ENCODE measurements around the gene DYNC2I2.
"Not testable (repeated sequence)": the region's sequence is repeated elsewhere in the genome, so short reads cannot be mapped to it uniquely, and the experiment has no call there.

The DYNC2I2 gene

GRCh38 chr9:128656416-128657343 lies at the start of gene DYNC2I2:
Gene DYNC2I2 (minus strand): TSS chr9:128656847. CDS start chr9:128656726, 121 bp downstream.
- peak; percentile 98 for DNase-seq

GRCh38 chr9:128706045-128706444 lies 49.4 kb upstream of the DYNC2I2 start:
- DNase-seq = no peak

- no peak for DNase-seq
These were observed 48.7 kb upstream of the DYNC2I2 start for GRCh38 chr9:128705051-128705965.

GRCh38 chr9:128704356-128704670 lies 47.7 kb upstream of the DYNC2I2 start:
- DNase-seq = no peak

- DNase-seq = no peak
These were observed 47.1 kb upstream of the DYNC2I2 start for GRCh38 chr9:128703616-128704355.

GRCh38 chr9:128702949-128703615 lies 46.4 kb upstream of the DYNC2I2 start:
- DNase-seq = peak; percentile 72

GRCh38 chr9:128702445-128702948 lies 45.9 kb upstream of the DYNC2I2 start, which contains the start of gene PKN3:
Gene PKN3 (plus strand): TSS chr9:128702503. CDS start chr9:128702916, 413 bp downstream.
- peak; percentile 95 for DNase-seq

GRCh38 chr9:128701227-128701854 lies 44.7 kb upstream of the DYNC2I2 start:
- no peak for DNase-seq

- not testable (repeated sequence) for DNase-seq
These were observed 42.6 kb upstream of the DYNC2I2 start for GRCh38 chr9:128699096-128699795.

GRCh38 chr9:128696923-128697707 lies 40.5 kb upstream of the DYNC2I2 start:
- no peak for DNase-seq

GRCh38 chr9:128694344-128694743 lies 37.7 kb upstream of the DYNC2I2 start:
- no peak for DNase-seq

- DNase-seq = not testable (repeated sequence)
These were observed 37.1 kb upstream of the DYNC2I2 start for GRCh38 chr9:128693738-128694137.

GRCh38 chr9:128690684-128691034 lies 34.0 kb upstream of the DYNC2I2 start:
- DNase-seq = no peak

- peak; percentile 82 for DNase-seq
These were observed 33.4 kb upstream of the DYNC2I2 start for GRCh38 chr9:128689820-128690683.

GRCh38 chr9:128689293-128689774 lies 32.7 kb upstream of the DYNC2I2 start:
- peak; percentile 79 for DNase-seq

- peak; percentile 98 for DNase-seq
These were observed 32.0 kb upstream of the DYNC2I2 start, which contains the start of gene SET for GRCh38 chr9:128688501-128689292. Gene SET (plus strand): TSS chr9:128689222. CDS start chr9:128689583, 361 bp downstream.

- no peak for DNase-seq
These were observed 30.8 kb upstream of the DYNC2I2 start for GRCh38 chr9:128687453-128687852.

All from hematopoietic multipotent progenitor cell treated with erythropoietin and hydrocortisone succinate and interleukin-3 and kit ligand, for 4 days (in vitro differentiated cells).